Loucy (cell line): ENCODE measurements around the gene SP3.

Experiments
- H2AFZ ChIP-seq: fragments of 200-600 bp; sonication (generic); 2 replicates; pipeline ENCODE4 v1.6.0; 2016; ENCODE audit warnings: antibody characterized with exemption, mild to moderate bottlenecking, low read length, moderate library complexity
- H3F3A ChIP-seq: fragments of 200-600 bp; 2 replicates; pipeline ENCODE4 v1.6.0; 2016; ENCODE audit warnings: antibody characterized with exemption, low read depth, mild to moderate bottlenecking
- H3K27me3 ChIP-seq: fragments of 200-600 bp; sonication (generic); 2 replicates; pipeline ENCODE4 v1.6.1; 2014; ENCODE audit warnings: low read length, mild to moderate bottlenecking; ENCODE audit not compliant: insufficient read depth, poor library complexity, severe bottlenecking
- H3K36me3 ChIP-seq: fragments of 200-600 bp; sonication (generic); 2 replicates; pipeline ENCODE4 v1.6.1; 2016; ENCODE audit warnings: low read length; ENCODE audit not compliant: insufficient read depth
- H3K4me1 ChIP-seq: fragments of 200-600 bp; sonication (generic); 2 replicates; pipeline ENCODE4 v1.5.1; 2014; ENCODE audit warnings: low read length, mild to moderate bottlenecking; ENCODE audit not compliant: insufficient read depth, poor library complexity, severe bottlenecking
- H3K4me2 ChIP-seq: fragments of 200-600 bp; sonication (generic); 2 replicates; pipeline ENCODE4 v1.6.0; 2014; ENCODE audit warnings: antibody characterized with exemption, low read length, low read depth, mild to moderate bottlenecking; ENCODE audit not compliant: poor library complexity, severe bottlenecking
- H3K4me3 ChIP-seq: fragments of 200-600 bp; sonication (generic); 2 replicates; pipeline ENCODE4 v1.5.1; 2014; ENCODE audit warnings: low read length, mild to moderate bottlenecking, mixed read lengths; ENCODE audit not compliant: poor library complexity, severe bottlenecking
- H3K79me2 ChIP-seq: fragments of 200-600 bp; sonication (generic); 2 replicates; pipeline ENCODE4 v1.6.1; 2014; ENCODE audit warnings: low read length; ENCODE audit not compliant: insufficient read depth
- H3K9ac ChIP-seq: fragments of 200-600 bp; sonication (generic); 2 replicates; pipeline ENCODE4 v1.6.0; 2014; ENCODE audit warnings: mild to moderate bottlenecking, low read depth, low read length, moderate library complexity; ENCODE audit not compliant: poor library complexity, severe bottlenecking
- H3K9me2 ChIP-seq: fragments of 200-600 bp; sonication (generic); replicated peaks from 2 replicates; pipeline ENCODE4 v1.6.1; 2016; ENCODE audit warnings: low read depth, low read length, mixed read lengths
- H3K9me3 ChIP-seq: fragments of 200-600 bp; sonication (generic); 2 replicates; pipeline ENCODE4 v1.6.1; 2014; ENCODE audit warnings: mild to moderate bottlenecking, antibody characterized with exemption, low read length, low read depth; ENCODE audit not compliant: insufficient read depth
- H4K20me1 ChIP-seq: fragments of 200-600 bp; sonication (generic); 2 replicates; pipeline ENCODE4 v1.6.0; 2014; ENCODE audit warnings: antibody characterized with exemption, low read length, mild to moderate bottlenecking; ENCODE audit not compliant: insufficient read depth, poor library complexity, severe bottlenecking
- CTCF ChIP-seq: fragments of 200-600 bp; sonication (generic); conservative IDR thresholded peaks from 2 replicates; pipeline ENCODE4 v1.5.1; 2014; ENCODE audit warnings: mild to moderate bottlenecking, antibody characterized with exemption, low read length
- EZH2phosphoT487 ChIP-seq: fragments of 200-600 bp; IDR thresholded peaks from 2 replicates; pipeline ENCODE4 v1.6.1; 2018; ENCODE audit warnings: antibody characterized with exemption, mild to moderate bottlenecking, moderate library complexity, borderline replicate concordance

The SP3 gene

GRCh38 chr2:173981520-173981919 is 16.3 kb upstream of the SP3 start:
- Histone ChIP-seq H3K4me2 (no peak overlapping the region), H3F3A (no peaks in the 10 kb centered on the region), H3K4me3 (no peak overlapping the region), H3K9me3 (no peaks in the 10 kb centered on the region), H3K79me2 (no peaks in the 10 kb centered on the region), H3K27me3 (no peaks in the 10 kb centered on the region), H3K36me3 (no peaks in the 10 kb centered on the region), H2AFZ (no peak overlapping the region), H3K9ac (no peak overlapping the region), H3K9me2 (no peaks in the 10 kb centered on the region), H3K4me1 (no peaks in the 10 kb centered on the region), H4K20me1 (no peaks in the 10 kb centered on the region)
- no peak for TF ChIP-seq CTCF
- no peak for TF ChIP-seq EZH2phosphoT487

- TF ChIP-seq EZH2phosphoT487 (no peak), CTCF (no peak)
- H3K79me2 ChIP-seq = no peaks in the 10 kb centered on the region
- no peaks in the 10 kb centered on the region for H3K36me3 ChIP-seq
- no peaks in the 10 kb centered on the region for H3K9me3 ChIP-seq
- H3K4me3 ChIP-seq = no peak overlapping the region
- no peaks in the 10 kb centered on the region; the same call in 1 of the 2 replicates for H3K9me2 ChIP-seq
- H4K20me1 ChIP-seq = no peaks in the 10 kb centered on the region
- no peak overlapping the region for H2AFZ ChIP-seq
- H3K27me3 ChIP-seq = no peaks in the 10 kb centered on the region
- no peak overlapping the region for H3K9ac ChIP-seq
- no peaks in the 10 kb centered on the region for H3F3A ChIP-seq
- no peak overlapping the region for H3K4me2 ChIP-seq
- no peaks in the 10 kb centered on the region for H3K4me1 ChIP-seq
Observed at GRCh38 chr2:173979751-173980351, 14.7 kb upstream of the SP3 start.

GRCh38 chr2:173978447-173978846 is 13.3 kb upstream of the SP3 start:
- Histone ChIP-seq H2AFZ (no peak overlapping the region), H3K4me2 (no peak overlapping the region), H3K79me2 (no peaks in the 10 kb centered on the region), H4K20me1 (no peaks in the 10 kb centered on the region), H3K9ac (no peak overlapping the region), H3K9me3 (no peaks in the 10 kb centered on the region), H3K27me3 (no peaks in the 10 kb centered on the region), H3K36me3 (no peaks in the 10 kb centered on the region), H3F3A (no peaks in the 10 kb centered on the region), H3K4me3 (no peak overlapping the region), H3K9me2 (no peaks in the 10 kb centered on the region; the same call in 1 of the 2 replicates), H3K4me1 (no peaks in the 10 kb centered on the region)
- TF ChIP-seq CTCF (no peak), EZH2phosphoT487 (no peak)
